ENCODE results near the gene ALDH6A1. TPM values are rescaled to one million over a fixed set of nuclear protein-coding genes. Genes with fewer than 3 reads are reported as not detected.

Gene ALDH6A1
- polyA plus RNA-seq, 1 donor from 2014 or later = 11.1 TPM

DNA sequence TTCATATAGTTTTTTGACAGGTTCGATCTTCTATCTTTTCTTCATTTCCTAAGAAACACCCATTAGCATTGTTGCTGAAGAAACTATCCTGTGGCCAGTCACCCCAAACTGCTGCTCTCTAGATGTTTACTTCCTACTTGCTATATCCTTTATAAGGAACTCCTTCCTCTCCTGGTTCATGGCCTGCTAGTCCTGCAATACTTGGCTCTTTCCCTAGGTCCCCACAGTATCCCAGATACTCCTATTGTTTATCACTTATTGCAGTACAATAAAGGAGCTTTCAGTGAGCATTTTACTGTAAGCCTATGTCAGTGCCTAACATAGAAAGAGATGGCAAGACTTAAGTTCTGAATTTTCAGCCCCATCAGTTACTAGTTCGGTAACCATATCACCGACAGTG is 2.8 kb downstream of the ALDH6A1 start:
- Histone ChIP-seq H3K9me2 (ENCODE audit: insufficient read depth, low read length) (no peaks in the 10 kb centered on the region), H3K27me3 (ENCODE audit: insufficient read depth, low read depth, low read length) (no peaks in the 10 kb centered on the region), H3K9me3 (ENCODE audit: low read length) (no peaks in the 10 kb centered on the region), H3K9ac (ENCODE audit: low read length) (no peak overlapping the region), H3F3A (ENCODE audit: insufficient read depth, low read length, poor library complexity, severe bottlenecking) (no peaks in the 10 kb centered on the region), H3K36me3 (ENCODE audit: insufficient read depth, low read length) (no peaks in the 10 kb centered on the region), H2AFZ (ENCODE audit: low read depth, low read length) (no peak overlapping the region), H3K27ac (ENCODE audit: low read length) (no peak overlapping the region), H3K79me2 (replicated peaks; ENCODE audit: insufficient read depth, low read length) (peaks cover 21% of the 10 kb centered on the region), H3K4me3 (ENCODE audit: low read length) (no peak overlapping the region), H3K4me2 (ENCODE audit: low read length) (no peak overlapping the region), H4K20me1 (ENCODE audit: insufficient read depth) (no peaks in the 10 kb centered on the region)
- no peak for TF ChIP-seq SMC3 (conservative IDR thresholded peaks at IDR 0.05; ENCODE audit: poor library complexity)

DNA sequence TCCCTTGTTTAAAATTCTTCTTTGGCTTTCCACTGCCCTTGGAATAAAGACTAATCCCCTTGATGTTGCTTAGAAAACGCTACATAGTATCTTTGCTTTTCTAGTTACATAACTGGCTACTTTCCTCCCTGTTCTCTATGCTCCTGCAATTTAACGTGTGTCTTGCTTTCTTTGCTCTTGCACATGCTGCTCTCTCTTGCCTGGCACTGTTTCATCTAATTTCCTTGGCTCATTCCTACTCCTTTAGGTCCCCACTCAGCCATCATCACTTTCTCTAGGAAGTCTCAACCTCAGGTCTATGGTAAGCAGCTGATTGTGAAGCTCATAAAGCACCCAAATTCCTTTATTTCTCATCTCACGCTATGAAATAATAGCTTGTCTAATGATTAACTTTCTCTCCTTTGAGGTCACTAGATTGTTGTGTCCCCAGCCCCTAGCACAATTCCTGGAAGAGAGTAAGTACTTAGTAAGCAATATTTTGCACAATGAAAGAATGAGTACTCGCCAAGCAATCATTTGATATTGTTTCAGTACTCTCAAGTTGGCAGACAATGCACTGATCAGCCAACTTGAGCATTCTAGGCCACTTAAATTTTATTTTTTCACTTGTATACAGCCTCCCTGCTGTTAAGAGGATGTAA is 3.3 kb downstream of the ALDH6A1 start:
- TF ChIP-seq TAF1 (IDR thresholded peaks at IDR 0.05; ENCODE audit: low read depth) = no peak
- no peak for TF ChIP-seq RAD21 (conservative IDR thresholded peaks at IDR 0.05)
- no peak for TF ChIP-seq MXI1 (conservative IDR thresholded peaks at IDR 0.05; ENCODE audit: poor library complexity, severe bottlenecking)
- TF ChIP-seq CTCF (IDR thresholded peaks at IDR 0.05; ENCODE audit: poor library complexity, severe bottlenecking) = no peak
- no peak for TF ChIP-seq EZH2 (IDR thresholded peaks at IDR 0.05; ENCODE audit: borderline replicate concordance, insufficient read depth, low read length, poor library complexity, severe bottlenecking)
- no peak for TF ChIP-seq POLR2AphosphoS5 (IDR thresholded peaks at IDR 0.05)
- no peak for TF ChIP-seq EP300 (conservative IDR thresholded peaks at IDR 0.05; ENCODE audit: poor library complexity, severe bottlenecking)
- TF ChIP-seq SMC3 (conservative IDR thresholded peaks at IDR 0.05; ENCODE audit: poor library complexity) = no peak
- TF ChIP-seq, protein P1, sequence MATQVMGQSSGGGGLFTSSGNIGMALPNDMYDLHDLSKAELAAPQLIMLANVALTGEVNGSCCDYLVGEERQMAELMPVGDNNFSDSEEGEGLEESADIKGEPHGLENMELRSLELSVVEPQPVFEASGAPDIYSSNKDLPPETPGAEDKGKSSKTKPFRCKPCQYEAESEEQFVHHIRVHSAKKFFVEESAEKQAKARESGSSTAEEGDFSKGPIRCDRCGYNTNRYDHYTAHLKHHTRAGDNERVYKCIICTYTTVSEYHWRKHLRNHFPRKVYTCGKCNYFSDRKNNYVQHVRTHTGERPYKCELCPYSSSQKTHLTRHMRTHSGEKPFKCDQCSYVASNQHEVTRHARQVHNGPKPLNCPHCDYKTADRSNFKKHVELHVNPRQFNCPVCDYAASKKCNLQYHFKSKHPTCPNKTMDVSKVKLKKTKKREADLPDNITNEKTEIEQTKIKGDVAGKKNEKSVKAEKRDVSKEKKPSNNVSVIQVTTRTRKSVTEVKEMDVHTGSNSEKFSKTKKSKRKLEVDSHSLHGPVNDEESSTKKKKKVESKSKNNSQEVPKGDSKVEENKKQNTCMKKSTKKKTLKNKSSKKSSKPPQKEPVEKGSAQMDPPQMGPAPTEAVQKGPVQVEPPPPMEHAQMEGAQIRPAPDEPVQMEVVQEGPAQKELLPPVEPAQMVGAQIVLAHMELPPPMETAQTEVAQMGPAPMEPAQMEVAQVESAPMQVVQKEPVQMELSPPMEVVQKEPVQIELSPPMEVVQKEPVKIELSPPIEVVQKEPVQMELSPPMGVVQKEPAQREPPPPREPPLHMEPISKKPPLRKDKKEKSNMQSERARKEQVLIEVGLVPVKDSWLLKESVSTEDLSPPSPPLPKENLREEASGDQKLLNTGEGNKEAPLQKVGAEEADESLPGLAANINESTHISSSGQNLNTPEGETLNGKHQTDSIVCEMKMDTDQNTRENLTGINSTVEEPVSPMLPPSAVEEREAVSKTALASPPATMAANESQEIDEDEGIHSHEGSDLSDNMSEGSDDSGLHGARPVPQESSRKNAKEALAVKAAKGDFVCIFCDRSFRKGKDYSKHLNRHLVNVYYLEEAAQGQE (IDR thresholded peaks at IDR 0.05; ENCODE audit: borderline replicate concordance) = no peak
- H3K27ac ChIP-seq (ENCODE audit: low read length) = no peak overlapping the region
- no peaks in the 10 kb centered on the region for H4K20me1 ChIP-seq (ENCODE audit: insufficient read depth)
- no peaks in the 10 kb centered on the region for H3K9me3 ChIP-seq (ENCODE audit: low read length)
- H2AFZ ChIP-seq (ENCODE audit: low read depth, low read length) = no peak overlapping the region
- no peak overlapping the region for H3K4me2 ChIP-seq (ENCODE audit: low read length)
- no peaks in the 10 kb centered on the region for H3F3A ChIP-seq (ENCODE audit: insufficient read depth, low read length, poor library complexity, severe bottlenecking)
- H3K27me3 ChIP-seq (ENCODE audit: insufficient read depth, low read depth, low read length) = no peaks in the 10 kb centered on the region
- no peak overlapping the region for H3K9ac ChIP-seq (ENCODE audit: low read length)
- H3K79me2 ChIP-seq (replicated peaks; ENCODE audit: insufficient read depth, low read length) = peaks cover 15% of the 10 kb centered on the region
- H3K36me3 ChIP-seq (ENCODE audit: insufficient read depth, low read length) = no peaks in the 10 kb centered on the region
- H3K4me3 ChIP-seq (ENCODE audit: low read length) = no peak overlapping the region
- H3K9me2 ChIP-seq (ENCODE audit: insufficient read depth, low read length) = no peaks in the 10 kb centered on the region

Data from neural cell (in vitro differentiated cells).